ENCODE data around the gene GALNT9. TPM values are rescaled to one million over a fixed set of nuclear protein-coding genes. Genes with fewer than 3 reads are reported as not detected.
"Not testable (repeated sequence)": the region's sequence is repeated elsewhere in the genome, so short reads cannot be mapped to it uniquely, and the experiment has no call there.

GALNT9 gene
- total RNA-seq, 1 donor from 2014 or later = 0.33 TPM

- no peak for DNase-seq (ENCODE audit: low read depth, low spot score)
These were observed 75.5 kb downstream of the GALNT9 start for GRCh38 chr12:132253698-132254480.

GRCh38 chr12:132252981-132253380 is 76.4 kb downstream of the GALNT9 start:
- not testable (repeated sequence) for DNase-seq (ENCODE audit: low read depth, low spot score)

GRCh38 chr12:132251741-132252490 is 77.5 kb downstream of the GALNT9 start:
- DNase-seq (ENCODE audit: low read depth, low spot score) = no peak

- DNase-seq (ENCODE audit: low read depth, low spot score) = no peak
These were observed 78.1 kb downstream of the GALNT9 start for GRCh38 chr12:132251310-132251709.

- no peak for DNase-seq (ENCODE audit: low read depth, low spot score)
These were observed 78.7 kb downstream of the GALNT9 start for GRCh38 chr12:132250707-132251106.

GRCh38 chr12:132249689-132250478 is 79.5 kb downstream of the GALNT9 start:
- DNase-seq (ENCODE audit: low read depth, low spot score) = no peak

- DNase-seq (ENCODE audit: low read depth, low spot score) = no peak
These were observed 80.8 kb downstream of the GALNT9 start for GRCh38 chr12:132248453-132249167.

- DNase-seq (ENCODE audit: low read depth, low spot score) = no peak
These were observed 81.5 kb downstream of the GALNT9 start for GRCh38 chr12:132247718-132248452.

GRCh38 chr12:132246997-132247717 is 82.2 kb downstream of the GALNT9 start:
- no peak for DNase-seq (ENCODE audit: low read depth, low spot score)

GRCh38 chr12:132245521-132246101 is 83.8 kb downstream of the GALNT9 start:
- no peak for DNase-seq (ENCODE audit: low read depth, low spot score)

GRCh38 chr12:132244724-132245295 is 84.6 kb downstream of the GALNT9 start:
- DNase-seq (ENCODE audit: low read depth, low spot score) = no peak

GRCh38 chr12:132243596-132244310 is 85.6 kb downstream of the GALNT9 start:
- DNase-seq (ENCODE audit: low read depth, low spot score) = no peak

- DNase-seq (ENCODE audit: low read depth, low spot score) = not testable (repeated sequence)
These were observed 86.2 kb downstream of the GALNT9 start for GRCh38 chr12:132243171-132243570.

- DNase-seq (ENCODE audit: low read depth, low spot score) = not testable (repeated sequence)
These were observed 88.8 kb downstream of the GALNT9 start for GRCh38 chr12:132240669-132241007.

GRCh38 chr12:132239796-132240668 is 89.4 kb downstream of the GALNT9 start:
- no peak for DNase-seq (ENCODE audit: low read depth, low spot score)

- no peak for DNase-seq (ENCODE audit: low read depth, low spot score)
These were observed 90.0 kb downstream of the GALNT9 start for GRCh38 chr12:132239392-132239791.

GRCh38 chr12:132238884-132239283 is 90.5 kb downstream of the GALNT9 start:
- DNase-seq (ENCODE audit: low read depth, low spot score) = no peak

- DNase-seq (ENCODE audit: low read depth, low spot score) = no peak
These were observed 90.9 kb downstream of the GALNT9 start for GRCh38 chr12:132238488-132238854.

All from pulmonary artery endothelial cell (primary cell).